T-helper 2 cell treated with Interferon-gamma antibody and Interleukin-4, amounts not matched to agents 100 ng/mL and 5 ng/mL, for 36 hours (primary cell): ENCODE measurements around the gene AP1S1. TPM values are rescaled to one million over a fixed set of nuclear protein-coding genes. Genes with fewer than 3 reads are reported as not detected.

Experiments used
- intact Hi-C: fragments of 100-400 bp; cut with micrococcal nuclease; formaldehyde crosslinking; loops from one replicate; pipeline ENCODE4 v1.15.1; 2023
- total RNA-seq: library from RNA; stranded (reverse); gene quantifications from 2 replicates; pipeline ENCODE4 v1.2.3, GENCODE V29; 2022

AP1S1 gene
- total RNA-seq, 1 donor from 2014 or later: 41.7 TPM

GRCh38 chr7:101169110-101169837 lies 15.0 kb downstream of the AP1S1 start:
- intact Hi-C loops: loop anchor here (1.0 to 5.0 kb wide), 2 partner anchors 25 to 73 kb away; no protein-coding TSS in a partner anchor

GRCh38 chr7:101169838-101170551 lies 15.7 kb downstream of the AP1S1 start:
- intact Hi-C loops: loop anchor here (1.0 to 5.0 kb wide), 3 partner anchors 26 to 137 kb away; no protein-coding TSS in a partner anchor

- intact Hi-C loops: loop anchor here (5.0 kb wide), 1 partner anchor 136 kb away; no protein-coding TSS in a partner anchor
Measured at GRCh38 chr7:101170617-101171441, 16.6 kb downstream of the AP1S1 start.

GRCh38 chr7:101171442-101171837 lies 17.2 kb downstream of the AP1S1 start:
- intact Hi-C loops: loop anchor here (5.0 kb wide), 1 partner anchor 136 kb away; no protein-coding TSS in a partner anchor

GRCh38 chr7:101172005-101172853 lies 18.0 kb downstream of the AP1S1 start:
- intact Hi-C loops: loop anchor here (5.0 kb wide), 1 partner anchor 135 kb away; no protein-coding TSS in a partner anchor

- intact Hi-C loops: loop anchor here (5.0 kb wide), 1 partner anchor 134 kb away; no protein-coding TSS in a partner anchor
Measured at GRCh38 chr7:101172854-101173751, 18.8 kb downstream of the AP1S1 start.

- intact Hi-C loops: loop anchor here (5.0 kb wide), 1 partner anchor 134 kb away; no protein-coding TSS in a partner anchor
Measured at GRCh38 chr7:101173752-101174244, 19.5 kb downstream of the AP1S1 start.

GRCh38 chr7:101174322-101174854 lies 20.1 kb downstream of the AP1S1 start:
- intact Hi-C loops: loop anchor here (5.0 kb wide), 1 partner anchor 133 kb away; no protein-coding TSS in a partner anchor

GRCh38 chr7:101175664-101176063 lies 21.4 kb downstream of the AP1S1 start:
- intact Hi-C loops: no loop called here

GRCh38 chr7:101177644-101178043 lies 23.4 kb downstream of the AP1S1 start:
- intact Hi-C loops: no loop called here

- intact Hi-C loops: no loop called here
Measured at GRCh38 chr7:101179117-101179516, 24.8 kb downstream of the AP1S1 start.

- intact Hi-C loops: no loop called here
Measured at GRCh38 chr7:101179713-101180112, 25.4 kb downstream of the AP1S1 start.

- intact Hi-C loops: no loop called here
Measured at GRCh38 chr7:101180130-101180755, 26.0 kb downstream of the AP1S1 start, which contains the start of gene NAT16. Gene NAT16 (minus strand): TSS chr7:101180293. CDS start chr7:101174807, 5,486 bp downstream.

GRCh38 chr7:101185258-101185839 lies 31.1 kb downstream of the AP1S1 start:
- intact Hi-C loops: no loop called here

GRCh38 chr7:101186194-101186593 lies 31.9 kb downstream of the AP1S1 start:
- intact Hi-C loops: no loop called here

GRCh38 chr7:101186844-101187428 lies 32.7 kb downstream of the AP1S1 start:
- intact Hi-C loops: no loop called here

GRCh38 chr7:101189109-101189508 lies 34.8 kb downstream of the AP1S1 start:
- intact Hi-C loops: no loop called here
